Neutrophil (primary cell): Measurements from ENCODE around the gene ELMO1.

Experiments used
- H3K27ac ChIP-seq: fragments of 200-600 bp; sonication (generic); 2 replicates; pipeline ENCODE4 v1.5.1; 2016; ENCODE audit warnings: mild to moderate bottlenecking, moderate library complexity
- H3K27me3 ChIP-seq: fragments of 200-600 bp; sonication (generic); 2 replicates; pipeline ENCODE4 v1.6.0; 2016; ENCODE audit warnings: mild to moderate bottlenecking
- H3K36me3 ChIP-seq: fragments of 200-600 bp; sonication (generic); 2 replicates; pipeline ENCODE4 v1.5.1; 2017
- H3K4me1 ChIP-seq, 2 experiments: fragments of 200-600 bp in 1 of 2; sonication (generic) in 1 of 2; 1 replicate in 1 of 2; 2 replicates in 1 of 2; pipeline versions ENCODE4 v1.5.1 to v1.6.1; 2013 to 2016; ENCODE audit warnings: low read depth in 1 of 2, low read length in 1 of 2, mild to moderate bottlenecking in 1 of 2, moderate library complexity in 1 of 2; ENCODE audit not compliant: control insufficient read depth in 1 of 2, insufficient read depth in 1 of 2
- H3K4me3 ChIP-seq, 2 experiments: fragments of 200-600 bp in 1 of 2; sonication (generic) in 1 of 2; 1 replicate in 1 of 2; 2 replicates in 1 of 2; pipeline ENCODE4 v1.5.1; 2013 to 2016; ENCODE audit warnings: low read depth in 1 of 2, low read length in 1 of 2, mild to moderate bottlenecking in 1 of 2, moderate library complexity in 1 of 2
- H3K9me3 ChIP-seq: fragments of 200-600 bp; sonication (generic); 2 replicates; pipeline ENCODE4 v1.5.1; 2016
- TF ChIP-seq, protein P1 (sequence below): fragments of 200-600 bp; sonication (generic); IDR thresholded peaks from 2 replicates; pipeline ENCODE4 v1.5.1; 2016; ENCODE audit warnings: antibody characterized with exemption

The ELMO1 gene

GRCh38 chr7:36851382-36851781 lies 597.3 kb downstream of the ELMO1 start:
- H3K9me3 ChIP-seq: no peaks in the 10 kb centered on the region
- H3K27ac ChIP-seq: no peak overlapping the region
- peaks cover 36% of the 10 kb centered on the region for H3K36me3 ChIP-seq
- no peak overlapping the region for H3K4me3 ChIP-seq
- H3K27me3 ChIP-seq: no peaks in the 10 kb centered on the region
- no peaks in the 10 kb centered on the region for H3K4me1 ChIP-seq
- TF ChIP-seq, protein P1, sequence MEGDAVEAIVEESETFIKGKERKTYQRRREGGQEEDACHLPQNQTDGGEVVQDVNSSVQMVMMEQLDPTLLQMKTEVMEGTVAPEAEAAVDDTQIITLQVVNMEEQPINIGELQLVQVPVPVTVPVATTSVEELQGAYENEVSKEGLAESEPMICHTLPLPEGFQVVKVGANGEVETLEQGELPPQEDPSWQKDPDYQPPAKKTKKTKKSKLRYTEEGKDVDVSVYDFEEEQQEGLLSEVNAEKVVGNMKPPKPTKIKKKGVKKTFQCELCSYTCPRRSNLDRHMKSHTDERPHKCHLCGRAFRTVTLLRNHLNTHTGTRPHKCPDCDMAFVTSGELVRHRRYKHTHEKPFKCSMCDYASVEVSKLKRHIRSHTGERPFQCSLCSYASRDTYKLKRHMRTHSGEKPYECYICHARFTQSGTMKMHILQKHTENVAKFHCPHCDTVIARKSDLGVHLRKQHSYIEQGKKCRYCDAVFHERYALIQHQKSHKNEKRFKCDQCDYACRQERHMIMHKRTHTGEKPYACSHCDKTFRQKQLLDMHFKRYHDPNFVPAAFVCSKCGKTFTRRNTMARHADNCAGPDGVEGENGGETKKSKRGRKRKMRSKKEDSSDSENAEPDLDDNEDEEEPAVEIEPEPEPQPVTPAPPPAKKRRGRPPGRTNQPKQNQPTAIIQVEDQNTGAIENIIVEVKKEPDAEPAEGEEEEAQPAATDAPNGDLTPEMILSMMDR: no peak

GRCh38 chr7:36847946-36848345 lies 600.7 kb downstream of the ELMO1 start:
- no peaks in the 10 kb centered on the region for H3K27me3 ChIP-seq
- H3K36me3 ChIP-seq: peaks cover 5% of the 10 kb centered on the region
- H3K27ac ChIP-seq: no peak overlapping the region
- H3K4me1 ChIP-seq: no peaks in the 10 kb centered on the region
- H3K4me3 ChIP-seq: no peak overlapping the region
- no peaks in the 10 kb centered on the region for H3K9me3 ChIP-seq
- TF ChIP-seq, protein P1: no peak

DNA sequence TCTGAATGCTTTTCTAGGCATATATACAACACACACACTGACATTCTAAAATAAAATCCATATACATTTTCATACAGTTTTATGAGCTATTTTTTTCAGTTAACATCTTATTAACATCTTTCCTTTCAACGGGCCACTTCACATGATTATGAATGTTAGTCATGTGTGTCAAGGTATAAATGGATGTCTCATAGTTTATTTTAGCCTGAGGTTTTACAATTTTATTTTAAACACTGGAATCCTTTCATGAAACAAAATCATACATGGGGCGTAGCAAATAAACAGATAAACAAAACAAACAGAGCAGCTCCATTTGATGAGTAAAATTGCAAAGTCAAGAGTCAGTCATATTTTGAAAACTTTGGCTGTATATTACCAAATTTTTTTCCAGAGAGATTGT lies 604.3 kb downstream of the ELMO1 start:
- Histone ChIP-seq H3K4me3 (no peak overlapping the region), H3K27ac (no peak overlapping the region), H3K36me3 (no peaks in the 10 kb centered on the region), H3K4me1 (no peaks in the 10 kb centered on the region), H3K9me3 (no peaks in the 10 kb centered on the region), H3K27me3 (no peaks in the 10 kb centered on the region)
- TF ChIP-seq, protein P1: no peak

GRCh38 chr7:36840904-36841303 lies 607.8 kb downstream of the ELMO1 start:
- no peaks in the 10 kb centered on the region for H3K9me3 ChIP-seq
- no peaks in the 10 kb centered on the region for H3K4me1 ChIP-seq
- no peaks in the 10 kb centered on the region for H3K27me3 ChIP-seq
- TF ChIP-seq, protein P1: no peak
- no peaks in the 10 kb centered on the region for H3K36me3 ChIP-seq
- H3K4me3 ChIP-seq: no peak overlapping the region
- H3K27ac ChIP-seq: no peak overlapping the region

GRCh38 chr7:36838616-36839225 lies 609.9 kb downstream of the ELMO1 start:
- no peaks in the 10 kb centered on the region for H3K36me3 ChIP-seq
- no peaks in the 10 kb centered on the region for H3K9me3 ChIP-seq

More at GRCh38 chr7:36838616-36839225, 609.9 kb downstream of the ELMO1 start:
- H3K4me1 ChIP-seq: no peaks in the 10 kb centered on the region
- H3K4me3 ChIP-seq: no peak overlapping the region
- TF ChIP-seq, protein P1: no peak
- H3K27me3 ChIP-seq: no peaks in the 10 kb centered on the region
- no peak overlapping the region for H3K27ac ChIP-seq
